SIG-M5 (cell line): ENCODE data around the gene ERCC6L2.

Source experiments
- DNase-seq: peaks from one replicate; lab custom pipeline; 2025; lab: John Stamatoyannopoulos, UW

ERCC6L2 gene, protein sequence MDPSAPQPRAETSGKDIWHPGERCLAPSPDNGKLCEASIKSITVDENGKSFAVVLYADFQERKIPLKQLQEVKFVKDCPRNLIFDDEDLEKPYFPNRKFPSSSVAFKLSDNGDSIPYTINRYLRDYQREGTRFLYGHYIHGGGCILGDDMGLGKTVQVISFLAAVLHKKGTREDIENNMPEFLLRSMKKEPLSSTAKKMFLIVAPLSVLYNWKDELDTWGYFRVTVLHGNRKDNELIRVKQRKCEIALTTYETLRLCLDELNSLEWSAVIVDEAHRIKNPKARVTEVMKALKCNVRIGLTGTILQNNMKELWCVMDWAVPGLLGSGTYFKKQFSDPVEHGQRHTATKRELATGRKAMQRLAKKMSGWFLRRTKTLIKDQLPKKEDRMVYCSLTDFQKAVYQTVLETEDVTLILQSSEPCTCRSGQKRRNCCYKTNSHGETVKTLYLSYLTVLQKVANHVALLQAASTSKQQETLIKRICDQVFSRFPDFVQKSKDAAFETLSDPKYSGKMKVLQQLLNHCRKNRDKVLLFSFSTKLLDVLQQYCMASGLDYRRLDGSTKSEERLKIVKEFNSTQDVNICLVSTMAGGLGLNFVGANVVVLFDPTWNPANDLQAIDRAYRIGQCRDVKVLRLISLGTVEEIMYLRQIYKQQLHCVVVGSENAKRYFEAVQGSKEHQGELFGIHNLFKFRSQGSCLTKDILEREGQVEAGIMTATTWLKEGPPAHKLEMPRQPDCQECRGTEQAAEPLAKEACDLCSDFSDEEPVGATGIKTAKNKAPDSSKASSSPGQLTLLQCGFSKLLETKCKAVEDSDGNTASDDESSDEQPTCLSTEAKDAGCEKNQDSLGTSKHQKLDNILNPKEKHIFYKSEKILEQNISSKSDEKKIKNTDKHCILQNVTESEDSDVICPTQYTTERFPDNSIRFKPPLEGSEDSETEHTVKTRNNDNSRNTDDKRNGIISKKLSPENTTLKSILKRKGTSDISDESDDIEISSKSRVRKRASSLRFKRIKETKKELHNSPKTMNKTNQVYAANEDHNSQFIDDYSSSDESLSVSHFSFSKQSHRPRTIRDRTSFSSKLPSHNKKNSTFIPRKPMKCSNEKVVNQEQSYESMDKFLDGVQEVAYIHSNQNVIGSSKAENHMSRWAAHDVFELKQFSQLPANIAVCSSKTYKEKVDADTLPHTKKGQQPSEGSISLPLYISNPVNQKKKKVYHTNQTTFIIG (N-terminal part only)

GRCh38 chr9:95875305-95876137, at the start of gene ERCC6L2:
Gene ERCC6L2, plus strand, starts transcription at chr9:95875691. Its CDS starts 348 bp downstream, at chr9:95876039.
- peak; percentile 75 for DNase-seq

- no peak for DNase-seq
Measured at GRCh38 chr9:95826183-95826838, 49.2 kb upstream of the ERCC6L2 start.

GRCh38 chr9:95830768-95831167, 44.7 kb upstream of the ERCC6L2 start:
- no peak for DNase-seq

- DNase-seq, result no peak
Measured at GRCh38 chr9:95831810-95832209, 43.7 kb upstream of the ERCC6L2 start.

DNA sequence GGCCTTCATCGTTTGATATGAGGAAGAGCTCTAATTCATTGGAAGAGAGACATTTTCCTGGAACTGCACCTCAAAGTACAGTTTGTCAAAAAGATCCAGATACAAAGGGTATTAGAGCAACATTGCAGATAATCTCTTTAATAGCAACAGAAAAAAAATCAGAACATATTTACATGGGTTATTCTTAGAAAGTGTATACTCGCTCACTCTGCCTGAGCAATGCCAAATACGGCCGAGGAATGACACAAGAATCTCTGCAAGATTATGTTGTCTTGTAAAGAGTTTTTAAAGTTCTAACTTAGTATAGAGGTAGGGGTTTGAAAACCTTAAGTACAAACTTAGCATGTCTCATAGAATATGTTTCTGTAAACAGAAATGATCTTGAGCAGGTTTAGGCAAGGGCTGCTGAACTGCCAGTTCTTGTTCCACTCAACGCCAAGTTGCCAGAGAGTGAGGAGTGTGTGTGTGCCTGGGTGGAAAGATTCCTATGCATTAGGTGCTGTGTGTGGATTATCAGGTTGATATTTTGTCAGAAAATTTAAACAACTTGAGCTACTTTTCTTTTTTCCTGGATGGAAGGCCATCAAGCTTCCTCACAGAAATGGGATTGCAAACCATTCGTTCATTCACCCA, 41.8 kb upstream of the ERCC6L2 start:
- DNase-seq, result no peak

GRCh38 chr9:95834281-95834907, 41.1 kb upstream of the ERCC6L2 start:
- no peak for DNase-seq

DNA sequence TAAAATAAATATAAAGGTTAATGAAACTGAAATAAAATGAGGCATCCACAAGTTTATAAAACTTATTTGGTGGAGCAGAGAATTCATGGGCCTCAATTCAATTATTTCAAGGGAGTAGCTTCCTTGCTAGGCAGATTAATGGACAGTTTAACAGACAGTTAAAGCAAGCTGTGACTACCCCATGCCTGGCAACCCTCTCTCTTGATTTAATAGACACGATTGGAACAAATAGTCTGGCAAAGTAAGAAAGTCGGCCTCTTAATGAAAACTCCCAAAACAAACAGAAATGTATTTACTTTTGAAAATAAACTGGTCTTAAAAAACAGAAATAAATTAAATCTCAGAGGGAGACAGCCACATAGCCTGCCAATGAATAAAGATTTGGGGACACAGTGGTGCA, 40.1 kb upstream of the ERCC6L2 start:
- no peak for DNase-seq

- DNase-seq, result no peak
Measured at GRCh38 chr9:95836072-95836471, 39.4 kb upstream of the ERCC6L2 start.

GRCh38 chr9:95839012-95839411, 36.5 kb upstream of the ERCC6L2 start:
- no peak for DNase-seq

GRCh38 chr9:95840074-95840473, 35.4 kb upstream of the ERCC6L2 start:
- DNase-seq, result no peak

DNA sequence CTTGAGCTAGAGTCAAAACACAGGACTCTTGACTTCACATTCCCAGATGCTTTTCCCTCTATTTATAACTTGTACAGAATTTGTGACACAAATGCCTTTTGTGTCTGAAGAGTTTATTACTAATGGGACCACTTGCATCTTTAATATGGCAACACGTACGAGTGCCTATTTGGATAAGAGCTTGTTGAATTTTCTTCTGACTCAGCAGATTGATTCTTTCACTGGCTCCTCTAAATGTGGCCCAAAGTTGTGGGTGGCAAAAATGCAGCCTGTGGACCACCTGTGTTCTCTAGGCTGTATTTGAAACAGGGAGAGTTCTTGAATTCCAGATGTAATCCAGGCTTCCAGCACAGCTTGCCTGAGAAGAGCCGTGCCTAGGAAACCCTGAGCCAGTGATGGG, 34.1 kb upstream of the ERCC6L2 start:
- no peak for DNase-seq

GRCh38 chr9:95845751-95846150, 29.7 kb upstream of the ERCC6L2 start:
- no peak for DNase-seq

GRCh38 chr9:95848764-95849163, 26.7 kb upstream of the ERCC6L2 start:
- no peak for DNase-seq

DNA sequence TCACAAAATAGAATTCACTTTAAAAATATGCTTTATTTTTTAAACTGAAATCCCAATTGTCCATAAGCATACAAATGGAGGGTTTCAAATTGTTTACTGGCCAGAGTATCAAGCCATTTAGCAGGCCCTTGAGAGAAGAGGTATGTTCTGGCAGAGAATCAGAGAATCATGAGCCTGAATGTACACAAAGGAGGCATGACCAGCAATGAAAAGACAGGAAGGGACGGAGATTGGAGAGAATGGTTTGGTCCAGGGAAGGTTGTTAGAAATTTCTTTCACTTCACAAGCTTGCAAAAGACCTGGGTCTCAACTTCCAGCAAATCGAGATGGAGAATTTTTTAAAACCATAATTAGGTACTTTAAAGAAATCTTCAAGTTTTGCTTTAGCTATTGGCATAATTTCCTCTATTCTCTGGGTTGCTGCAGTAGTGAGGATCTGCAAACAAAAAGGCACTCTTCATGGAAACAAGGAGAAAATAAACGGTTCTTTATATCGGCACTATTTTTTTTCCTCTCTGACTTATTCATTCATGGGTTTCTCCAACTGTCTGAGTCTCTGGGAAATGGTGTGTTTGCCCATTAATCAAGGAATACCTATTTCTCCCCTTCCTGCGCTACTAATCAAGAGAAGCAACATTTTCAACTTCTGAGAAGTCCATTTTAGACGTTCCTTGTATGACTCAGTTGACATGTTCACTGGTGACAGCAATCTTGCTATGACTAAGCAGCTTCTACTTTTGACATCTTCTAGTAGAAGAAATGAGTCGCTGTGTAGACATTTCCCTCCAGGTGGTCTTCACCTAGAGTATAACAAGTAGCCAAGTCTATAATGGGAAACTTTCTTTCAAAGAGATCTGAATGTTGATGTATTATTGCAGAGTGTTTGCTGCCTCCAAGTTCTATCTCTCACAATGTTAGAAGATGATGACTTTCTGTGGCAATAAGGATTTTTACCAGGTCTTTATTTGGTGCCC, 23.1 kb upstream of the ERCC6L2 start:
- DNase-seq, result no peak

DNA sequence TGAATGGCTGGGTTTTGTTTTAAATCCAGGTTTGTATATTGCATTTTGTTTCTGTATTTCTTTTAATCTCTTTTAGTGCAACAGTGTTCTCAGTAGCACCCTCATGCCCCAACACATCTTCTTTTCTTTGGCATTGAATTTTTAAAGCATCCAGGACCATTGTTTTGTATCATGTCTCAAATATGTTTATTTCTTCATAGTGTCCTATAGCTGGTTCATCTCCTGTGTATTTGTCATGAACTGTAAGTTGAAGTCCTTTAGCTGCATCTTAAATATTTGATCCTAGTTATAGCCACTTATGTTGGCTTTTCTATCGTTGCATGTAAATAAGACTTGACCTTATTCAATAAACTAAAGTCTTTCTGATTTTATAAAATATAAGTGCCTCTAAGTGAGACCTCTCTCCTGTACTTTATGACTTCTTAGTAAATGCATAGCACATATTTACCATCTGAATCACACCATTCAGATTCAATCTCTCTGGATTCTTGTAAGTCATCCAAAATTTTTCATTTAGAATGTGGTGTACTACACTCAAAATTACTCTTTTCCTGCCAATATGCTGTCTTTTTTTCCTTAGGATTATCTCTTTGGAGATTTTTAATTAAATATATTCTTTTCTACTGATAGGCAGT, 21.0 kb upstream of the ERCC6L2 start:
- no peak for DNase-seq

- DNase-seq, result no peak
Measured at GRCh38 chr9:95855961-95856360, 19.5 kb upstream of the ERCC6L2 start.

DNA sequence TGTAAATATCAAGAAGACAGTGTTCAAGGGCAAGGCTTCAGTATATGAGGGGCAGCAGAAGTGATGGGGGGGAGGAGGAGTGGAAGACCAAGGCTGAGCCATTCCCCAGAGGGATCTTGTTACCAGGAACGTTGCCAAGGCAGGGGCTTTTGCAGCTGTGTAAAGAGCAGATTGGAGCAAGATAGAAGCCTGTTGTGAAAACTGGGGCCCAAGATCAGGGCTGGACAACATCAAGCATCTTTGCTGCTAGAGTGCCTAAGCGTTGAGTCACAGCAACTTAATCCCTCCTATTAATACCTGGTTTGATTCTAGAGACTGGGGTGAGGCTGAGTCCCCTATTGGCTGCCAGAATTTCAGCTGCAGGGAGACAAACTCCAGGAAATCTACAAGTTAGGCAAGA, 18.4 kb upstream of the ERCC6L2 start:
- DNase-seq, result no peak

GRCh38 chr9:95857896-95858295, 17.6 kb upstream of the ERCC6L2 start:
- DNase-seq, result no peak
